T-cell (primary cell): ENCODE data around the gene FAM47E. TPM values are rescaled to one million over a fixed set of nuclear protein-coding genes. Genes with fewer than 3 reads are reported as not detected.

ENCODE experiments used
- ATAC-seq, 4 experiments: fragments of 200-7000 bp in 3 of 4; fragments of 150-1000 bp in 1 of 4; cut with Tn5 transposase; replicated peaks in 1 of 4; 1 replicate in 3 of 4; 2 replicates in 1 of 4; pipeline ENCODE4 v1.10.0; 2021; ENCODE audit warnings: moderate library complexity in 3 of 4, mild to moderate bottlenecking in 2 of 4, moderate number of reproducible peaks in 1 of 4
- CTCF ChIA-PET, 2 donors: fragments of 300-600 bp; sonication (Branson Sonifier 250); formaldehyde crosslinking; loops; one replicate each; lab custom pipeline; 2022; ENCODE audit warnings: antibody characterized with exemption in 2 of 2; lab: Charles Lee
- POLR2A ChIA-PET, 2 donors: fragments of 300-600 bp; sonication (Branson Sonifier 250); formaldehyde crosslinking; loops; one replicate each; lab custom pipeline; 2022; ENCODE audit warnings: antibody characterized with exemption in 2 of 2; lab: Charles Lee
- DNase-seq, 35 experiments: peaks; one replicate each; pipeline versions ENCODE4 v3.0.0 to v3.0.0-alpha.2; 2013 to 2023
- H3K27ac ChIP-seq: one replicate; pipeline ENCODE4 v1.5.1; 2013; ENCODE audit warnings: low read length
- H3K27me3 ChIP-seq, 2 experiments: replicated peaks in 1 of 2; 1 replicate in 1 of 2; 2 replicates in 1 of 2; pipeline versions ENCODE4 v1.6.1 to v1.7.0; 2013; ENCODE audit warnings: low read length in 1 of 2, mixed read lengths in 1 of 2; ENCODE audit not compliant: control insufficient read depth in 2 of 2, insufficient read depth in 2 of 2; ENCODE audit errors: extremely low read depth in 1 of 2
- H3K36me3 ChIP-seq, 2 donors: 1 replicate in 1 of 2; 2 replicates in 1 of 2; pipeline versions ENCODE4 v1.6.1 to v1.7.0; 2013; ENCODE audit warnings: low read length in 1 of 2; ENCODE audit not compliant: control insufficient read depth in 2 of 2, insufficient read depth in 1 of 2; ENCODE audit errors: extremely low read depth in 1 of 2
- H3K4me1 ChIP-seq, 2 experiments: 1 replicate in 1 of 2; 2 replicates in 1 of 2; pipeline versions ENCODE4 v1.6.1 to v1.7.0; 2013; ENCODE audit warnings: low read length in 2 of 2, mixed read lengths in 1 of 2; ENCODE audit not compliant: insufficient read depth in 2 of 2, control insufficient read depth in 1 of 2; ENCODE audit errors: extremely low read depth in 1 of 2
- H3K4me3 ChIP-seq, 2 donors: 1 replicate in 1 of 2; 2 replicates in 1 of 2; pipeline versions ENCODE4 v1.5.1 to v1.7.0; 2013; ENCODE audit warnings: mild to moderate bottlenecking in 2 of 2, low read length in 1 of 2, moderate library complexity in 1 of 2; ENCODE audit not compliant: control insufficient read depth in 1 of 2; ENCODE audit errors: extremely low read depth in 1 of 2
- H3K9me3 ChIP-seq: 2 replicates; pipeline ENCODE4 v1.7.0; 2013
- H3K27ac Mint-ChIP-seq, 2 donors: one replicate each; pipeline ENCODE4 v1.8.0; 2020 to 2021; ENCODE audit warnings: mild to moderate bottlenecking in 2 of 2, mixed read lengths in 2 of 2
- H3K27me3 Mint-ChIP-seq, 2 donors: one replicate each; pipeline ENCODE4 v1.8.0; 2021 to 2022; ENCODE audit warnings: mixed read lengths in 2 of 2
- H3K36me3 Mint-ChIP-seq: one replicate; pipeline ENCODE4 v1.8.0; 2021; ENCODE audit warnings: mixed read lengths
- H3K4me1 Mint-ChIP-seq, 3 donors: one replicate each; pipeline ENCODE4 v1.8.0; 2020 to 2022; ENCODE audit warnings: mixed read lengths in 3 of 3, mild to moderate bottlenecking in 1 of 3
- H3K4me3 Mint-ChIP-seq, 3 donors: one replicate each; pipeline ENCODE4 v1.8.0; 2020 to 2022; ENCODE audit warnings: mild to moderate bottlenecking in 3 of 3, mixed read lengths in 3 of 3, moderate library complexity in 3 of 3
- H3K9me3 Mint-ChIP-seq, 3 donors: one replicate each; pipeline ENCODE4 v1.8.0; 2020 to 2022; ENCODE audit warnings: mixed read lengths in 3 of 3
- WGBS: methylation state at CpG from one replicate; pipeline ENCODE4 v1.1.5; 2013; ENCODE audit warnings: missing lambda C conversion rate; ENCODE audit not compliant: insufficient coverage; 5-methylcytosine and 5-hydroxymethylcytosine counted together
- total RNA-seq, 35 experiments: library from RNA in 6 of 35; stranded (reverse) in 6 of 35; fragments of 120-200 nt in 1 of 35; gene quantifications; one replicate each; pipeline versions ENCODE4 v1.2.1 to v1.2.4 and lab custom pipeline; 2013 to 2026

The FAM47E gene
- total RNA-seq, 5 donors from 2014 or later (not counting 1 experiment from before 2014, with no cell fraction given): 0.19 TPM; not detected in 4

- Histone ChIP-seq H3K27ac (no peak overlapping the region), H3K4me3 (no peak overlapping the region), H3K4me1 (no peaks in the 10 kb centered on the region), H3K36me3 (no peaks in the 10 kb centered on the region), H3K9me3 (peaks cover 2% of the 10 kb centered on the region), H3K27me3 (peaks cover 0 to 6% of the 10 kb centered on the region in 2 experiments)
- Mint-ChIP-seq H3K4me1 (peaks cover 0 to 2% (median 0%) of the 10 kb centered on the region in 3 donors), H3K36me3 (peaks cover 18% of the 10 kb centered on the region), H3K4me3 (no peak overlapping the region), H3K9me3 (peaks cover 8 to 32% (median 9%) of the 10 kb centered on the region in 3 donors), H3K27me3 (peaks cover 9 to 10% of the 10 kb centered on the region in 2 donors), H3K27ac (no peak overlapping the region)
- POLR2A ChIA-PET: no interaction called here
- DNase-seq: no peak
- ATAC-seq: no peak
- CTCF ChIA-PET: interaction anchor here (0.5 to 1.0 kb wide), 3 partner anchors 11 to 418 kb away, joined by 3 to 10 read pairs (median 3); no protein-coding TSS in a partner anchor
- no CpG with 5 or more reads among the region's 2 CpGs for WGBS
Observed at GRCh38 chr4:76313547-76313946, 62.0 kb downstream of the FAM47E start.

DNA sequence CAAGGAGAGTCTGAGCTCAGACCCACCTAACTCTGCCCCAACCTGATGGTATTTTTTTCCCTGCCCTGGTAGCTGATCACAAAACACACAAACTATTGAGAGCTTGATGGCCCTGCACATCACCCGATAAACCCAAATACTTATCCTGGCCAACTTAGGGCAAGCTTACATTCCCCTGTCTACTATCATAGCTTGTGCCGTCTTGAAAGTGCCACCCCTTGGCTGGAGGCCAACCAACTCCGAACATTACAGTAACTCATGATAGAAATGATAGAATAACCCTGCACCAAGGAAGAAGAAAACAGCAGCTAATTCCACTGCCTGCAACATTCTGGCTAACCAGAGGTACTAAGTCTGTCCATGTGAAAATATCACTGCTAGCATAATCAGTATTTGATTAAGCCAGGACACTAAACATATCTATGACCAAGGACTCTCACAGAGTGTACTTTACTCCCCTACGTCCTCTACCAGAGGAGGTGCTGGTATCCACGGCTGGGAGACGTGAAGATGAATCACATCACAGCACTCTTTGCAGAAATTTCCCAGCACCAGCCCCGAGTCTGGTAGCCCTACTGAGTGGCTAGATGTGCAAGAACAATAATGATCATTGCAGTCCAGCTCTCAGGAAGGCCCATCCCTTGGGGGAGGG is 63.9 kb downstream of the FAM47E start:
- no peaks in the 10 kb centered on the region for H3K4me1 Mint-ChIP-seq
- WGBS: 100% methylated on average over 4 of the region's 7 CpGs
- DNase-seq (no peak), ATAC-seq (no peak)
- ChIA-PET POLR2A (no interaction called here), CTCF (no interaction called here)
- Histone ChIP-seq H3K27ac (no peak overlapping the region), H3K9me3 (peaks cover 5% of the 10 kb centered on the region), H3K36me3 (no peaks in the 10 kb centered on the region), H3K4me3 (no peak overlapping the region), H3K4me1 (no peaks in the 10 kb centered on the region), H3K27me3 (peaks cover 0 to 6% of the 10 kb centered on the region in 2 experiments)
- H3K4me3 Mint-ChIP-seq: no peak overlapping the region
- no peak overlapping the region for H3K27ac Mint-ChIP-seq
- peaks cover 18% of the 10 kb centered on the region for H3K36me3 Mint-ChIP-seq
- H3K9me3 Mint-ChIP-seq: peaks cover 13 to 42% (median 18%) of the 10 kb centered on the region in 3 donors
- H3K27me3 Mint-ChIP-seq: peaks cover 9 to 10% of the 10 kb centered on the region in 2 donors

- Mint-ChIP-seq H3K4me3 (no peak overlapping the region), H3K36me3 (peaks cover 18% of the 10 kb centered on the region), H3K27ac (no peak overlapping the region), H3K27me3 (peaks cover 9 to 10% of the 10 kb centered on the region in 2 donors), H3K4me1 (no peaks in the 10 kb centered on the region), H3K9me3 (peaks cover 18 to 44% (median 20%) of the 10 kb centered on the region in 3 donors)
- POLR2A ChIA-PET: interaction anchor here (0.6 to 0.7 kb wide), 2 partner anchors 14 to 729 kb away, joined by 4 to 6 read pairs; no protein-coding TSS in a partner anchor
- no peaks in the 10 kb centered on the region for H3K36me3 ChIP-seq
- no peak overlapping the region for H3K27ac ChIP-seq
- CTCF ChIA-PET: interaction anchor here in 1 of 2 donors (1.4 kb wide), 1 partner anchor 136 kb away, joined by 4 read pairs; no protein-coding TSS in a partner anchor
- peaks cover 5% of the 10 kb centered on the region for H3K9me3 ChIP-seq
- no peak overlapping the region for H3K4me3 ChIP-seq
- DNase-seq (no peak), ATAC-seq (no peak)
- WGBS: no CpG with 5 or more reads among the region's 1 CpG
- no peaks in the 10 kb centered on the region for H3K4me1 ChIP-seq
- H3K27me3 ChIP-seq: peaks cover 0 to 6% of the 10 kb centered on the region in 2 experiments
Observed at GRCh38 chr4:76316131-76316530, 64.6 kb downstream of the FAM47E start.

- H3K36me3 Mint-ChIP-seq: no peaks in the 10 kb centered on the region
- Histone ChIP-seq H3K36me3 (no peaks in the 10 kb centered on the region), H3K4me1 (no peaks in the 10 kb centered on the region), H3K27me3 (no peaks in the 10 kb centered on the region), H3K27ac (no peak overlapping the region), H3K9me3 (peaks cover 4% of the 10 kb centered on the region), H3K4me3 (no peak overlapping the region)
- ATAC-seq: no peak
- H3K9me3 Mint-ChIP-seq: peaks cover 15 to 36% (median 25%) of the 10 kb centered on the region in 3 donors
- H3K27ac Mint-ChIP-seq: no peak overlapping the region
- DNase-seq: no peak
- H3K27me3 Mint-ChIP-seq: peaks cover 0 to 5% of the 10 kb centered on the region in 2 donors
- no peaks in the 10 kb centered on the region for H3K4me1 Mint-ChIP-seq
- ChIA-PET POLR2A (no interaction called here), CTCF (no interaction called here)
- no CpG with 5 or more reads among the region's 3 CpGs for WGBS
- no peak overlapping the region for H3K4me3 Mint-ChIP-seq
Observed at GRCh38 chr4:76322236-76322635, 70.7 kb downstream of the FAM47E start.

- H3K4me1 Mint-ChIP-seq: no peaks in the 10 kb centered on the region
- ChIA-PET POLR2A (interaction anchor here in 1 of 2 donors (0.6 kb wide), 1 partner anchor 886 kb away, joined by 4 read pairs; no protein-coding TSS in a partner anchor), CTCF (interaction anchor here in 1 of 2 donors (1.2 kb wide), 1 partner anchor 11 kb away, joined by 3 read pairs; no protein-coding TSS in a partner anchor)
- peaks cover 20 to 24% (median 22%) of the 10 kb centered on the region in 3 donors for H3K9me3 Mint-ChIP-seq
- peaks cover 1 to 7% of the 10 kb centered on the region in 2 donors for H3K27me3 Mint-ChIP-seq
- DNase-seq (no peak), ATAC-seq (no peak)
- no peaks in the 10 kb centered on the region for H3K36me3 ChIP-seq
- H3K27ac ChIP-seq: no peak overlapping the region
- peaks cover 3% of the 10 kb centered on the region for H3K9me3 ChIP-seq
- H3K4me3 Mint-ChIP-seq: no peak overlapping the region
- no peak overlapping the region for H3K4me3 ChIP-seq
- H3K36me3 Mint-ChIP-seq: peaks cover 4% of the 10 kb centered on the region
- H3K27ac Mint-ChIP-seq: no peak overlapping the region
- no peaks in the 10 kb centered on the region for H3K4me1 ChIP-seq
- peaks cover 0 to 2% of the 10 kb centered on the region in 2 experiments for H3K27me3 ChIP-seq
Observed at GRCh38 chr4:76325072-76325471, 73.6 kb downstream of the FAM47E start.

GRCh38 chr4:76326515-76326914 is 75.0 kb downstream of the FAM47E start:
- CTCF ChIA-PET: interaction anchor here in 1 of 2 donors (1.6 kb wide), 1 partner anchor 147 kb away, joined by 3 read pairs; no protein-coding TSS in a partner anchor

More at GRCh38 chr4:76326515-76326914, 75.0 kb downstream of the FAM47E start:
- ATAC-seq (no peak), DNase-seq (no peak)
- H3K4me3 ChIP-seq: no peak overlapping the region
- no peak overlapping the region for H3K27ac ChIP-seq
- no peaks in the 10 kb centered on the region for H3K36me3 ChIP-seq
- peaks cover 2% of the 10 kb centered on the region for H3K9me3 ChIP-seq
- no peak overlapping the region for H3K27ac Mint-ChIP-seq
- POLR2A ChIA-PET: no interaction called here
- H3K36me3 Mint-ChIP-seq: peaks cover 4% of the 10 kb centered on the region
- peaks cover 12 to 20% (median 17%) of the 10 kb centered on the region in 3 donors for H3K9me3 Mint-ChIP-seq
- no peak overlapping the region for H3K4me3 Mint-ChIP-seq
- H3K4me1 ChIP-seq: no peaks in the 10 kb centered on the region
- no peaks in the 10 kb centered on the region for H3K4me1 Mint-ChIP-seq
- H3K27me3 ChIP-seq: peaks cover 0 to 2% of the 10 kb centered on the region in 2 experiments
- H3K27me3 Mint-ChIP-seq: peaks cover 1 to 7% of the 10 kb centered on the region in 2 donors
